Activated CD4-positive, CD25-positive, alpha-beta regulatory T cell (primary cell): ENCODE results near the gene MRPS16.

ENCODE experiments used
- DNase-seq, 4 experiments: peaks; one replicate each; lab custom pipeline; 2025; lab: John Stamatoyannopoulos, UW

The MRPS16 gene

DNA sequence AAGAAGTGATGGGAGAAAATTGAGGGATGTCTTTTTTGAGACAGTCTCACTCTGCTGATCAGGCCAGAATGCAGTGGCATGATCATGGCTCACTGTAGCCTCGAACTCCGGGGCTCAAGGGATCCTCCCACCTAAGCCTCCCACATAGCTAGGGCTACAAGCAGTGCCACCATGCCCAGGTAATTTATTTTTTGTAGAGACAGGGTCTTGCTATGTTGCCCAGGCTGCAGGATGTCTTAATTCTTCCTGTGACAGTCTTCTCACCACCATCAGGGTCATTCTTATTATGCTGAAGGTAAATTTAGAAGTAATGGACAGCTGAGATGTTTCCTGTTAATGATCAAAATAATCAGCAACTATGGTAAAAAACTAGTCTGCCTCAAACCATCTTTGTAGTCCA lies 12.5 kb downstream of the MRPS16 start:
- DNase-seq, result no peak

DNA sequence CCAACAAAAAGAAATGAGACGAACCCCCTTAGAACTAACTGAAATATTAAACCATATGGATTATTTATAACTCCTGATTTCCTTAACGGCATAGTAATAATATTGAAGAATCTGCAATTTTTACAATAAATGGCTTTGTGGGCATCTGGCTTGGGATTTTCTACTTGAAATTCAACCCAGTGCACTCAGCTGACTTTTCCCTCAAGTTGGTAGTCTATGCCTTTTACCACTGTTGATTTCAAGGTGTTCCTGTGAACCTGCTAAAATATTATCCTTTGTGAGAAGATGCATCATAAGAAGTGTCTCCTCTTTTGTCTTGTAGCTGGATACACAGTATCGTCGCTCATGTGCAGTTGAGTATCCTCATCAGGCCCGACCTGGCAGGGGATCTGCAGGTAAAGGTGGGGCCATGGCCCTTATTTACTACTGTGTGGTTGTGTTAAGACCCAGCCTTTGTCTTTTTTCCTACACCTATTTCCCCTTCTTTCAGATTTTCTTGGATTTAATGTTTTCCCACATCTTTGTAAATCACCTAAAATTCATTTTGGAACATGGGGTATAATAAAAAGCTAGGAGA lies 13.4 kb downstream of the MRPS16 start:
- DNase-seq, result no peak

- DNase-seq, result no peak
Observed at GRCh38 chr10:73234695-73235094, 17.7 kb downstream of the MRPS16 start.

GRCh38 chr10:73233883-73234282 lies 18.6 kb downstream of the MRPS16 start:
- no peak for DNase-seq

DNA sequence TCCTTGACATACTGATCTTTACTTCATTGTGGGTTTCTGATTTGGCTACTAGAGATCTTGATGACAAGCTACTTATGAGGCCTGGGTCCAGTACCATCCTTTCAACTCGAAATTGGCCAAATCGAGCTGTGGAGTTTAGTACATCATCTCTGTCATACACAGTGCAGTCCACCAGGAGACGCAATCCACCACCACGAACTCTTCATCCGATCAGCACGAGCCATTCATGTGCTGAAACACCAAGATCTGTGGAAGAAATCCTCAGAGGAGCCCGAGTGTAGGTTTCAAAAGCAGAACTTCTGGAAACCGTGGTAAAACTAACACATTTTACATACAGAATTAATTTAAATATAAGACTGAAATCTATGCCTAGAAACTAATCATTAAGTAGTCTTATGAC lies 19.6 kb downstream of the MRPS16 start:
- no peak for DNase-seq

DNA sequence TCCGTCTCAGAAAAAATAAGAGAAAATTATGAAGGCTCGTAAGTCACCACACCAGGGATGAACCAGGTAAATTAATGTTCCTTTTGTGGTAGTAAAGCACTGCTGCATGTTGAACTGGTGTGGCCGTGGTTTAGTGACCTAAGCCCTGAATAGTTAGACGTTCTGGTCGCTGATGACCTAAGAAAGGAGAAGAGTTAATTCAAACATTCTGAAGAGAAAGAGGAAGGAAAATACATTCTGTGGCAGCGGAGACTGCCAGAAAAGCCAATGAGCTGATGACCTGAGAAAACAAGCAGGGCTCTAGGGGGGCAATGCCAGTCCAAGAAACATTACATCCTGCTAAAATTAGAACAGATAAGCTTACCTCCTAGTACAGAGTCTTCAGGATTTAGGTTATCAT lies 22.9 kb downstream of the MRPS16 start:
- DNase-seq, result no peak

- no peak for DNase-seq
Observed at GRCh38 chr10:73228247-73228646, 24.2 kb downstream of the MRPS16 start.

- no peak for DNase-seq
Observed at GRCh38 chr10:73226663-73227062, 25.8 kb downstream of the MRPS16 start.

DNA sequence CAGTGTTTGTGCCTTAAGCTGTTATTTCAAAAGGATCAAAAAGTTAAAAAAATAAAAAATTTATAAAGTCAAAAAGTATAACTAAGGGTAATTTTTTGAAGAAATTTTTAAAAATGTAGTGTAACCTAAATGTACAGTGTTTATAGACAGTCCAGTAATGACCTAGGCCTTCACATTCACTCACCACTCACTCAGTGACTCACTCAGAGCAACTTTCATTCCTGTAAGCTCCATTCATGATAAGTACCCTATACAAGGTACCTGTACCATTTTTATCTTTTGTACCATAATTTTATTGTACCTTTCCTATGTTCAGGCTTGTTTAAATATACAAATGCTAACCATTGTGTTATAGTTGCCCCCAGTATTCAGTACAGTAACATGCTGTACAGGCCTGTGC lies 26.9 kb downstream of the MRPS16 start:
- DNase-seq, result no peak

DNA sequence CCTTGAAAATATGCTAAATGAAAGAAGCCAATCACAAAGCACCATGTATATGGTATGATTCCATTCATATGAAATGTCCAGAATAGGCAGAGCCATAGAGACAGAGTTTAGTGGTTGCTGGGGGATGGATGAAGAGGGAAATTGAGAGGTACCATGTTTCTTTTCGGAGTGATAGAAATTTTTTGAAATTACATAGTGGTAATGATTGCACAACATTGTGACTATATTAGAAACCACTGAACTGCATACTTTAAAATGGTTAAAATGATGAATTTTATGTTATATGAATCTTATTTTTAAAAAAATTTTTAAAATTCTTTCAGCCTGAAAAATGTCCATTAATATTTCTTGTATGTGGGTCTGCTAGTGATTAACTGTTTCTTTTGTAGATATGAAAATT lies 31.5 kb downstream of the MRPS16 start:
- DNase-seq, result no peak

DNA sequence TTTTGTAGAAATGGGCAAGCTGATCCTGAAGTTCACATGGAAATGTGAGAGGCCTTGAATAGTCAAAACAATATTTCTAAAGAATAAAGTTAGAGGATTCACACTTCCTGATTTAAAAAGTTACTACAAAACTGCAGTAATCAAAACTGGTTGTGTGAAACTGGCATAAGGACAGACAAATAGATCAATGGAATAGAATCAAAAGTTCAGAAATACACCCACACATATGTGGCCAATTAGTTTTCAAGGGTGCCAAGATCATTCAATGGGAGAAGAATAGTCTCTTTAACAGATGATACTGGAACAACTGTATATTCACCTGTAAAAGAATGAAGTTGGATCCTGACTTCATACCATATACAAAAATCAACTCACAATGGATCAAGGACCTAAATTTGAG lies 33.1 kb downstream of the MRPS16 start:
- DNase-seq, result no peak

- no peak for DNase-seq
Observed at GRCh38 chr10:73218431-73219191, 33.8 kb downstream of the MRPS16 start.

DNA sequence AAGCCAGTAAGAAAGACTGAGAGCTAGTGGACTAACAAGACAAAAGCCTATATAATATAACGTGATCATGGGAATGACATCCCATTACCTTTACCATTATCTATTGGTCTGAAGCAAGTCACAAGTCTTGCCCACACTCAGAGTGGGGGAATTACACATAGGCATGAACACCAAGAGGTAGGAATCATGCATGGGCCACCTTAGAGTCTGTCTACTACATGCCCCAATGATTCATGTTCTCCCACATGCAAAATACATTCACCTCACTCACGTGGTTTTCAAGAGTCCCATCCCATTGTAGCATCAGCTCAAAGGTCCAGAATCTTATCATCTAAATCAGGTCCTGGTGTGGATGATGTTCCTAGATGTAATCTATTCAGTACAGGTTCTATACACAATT lies 34.8 kb downstream of the MRPS16 start:
- DNase-seq, result no peak

DNA sequence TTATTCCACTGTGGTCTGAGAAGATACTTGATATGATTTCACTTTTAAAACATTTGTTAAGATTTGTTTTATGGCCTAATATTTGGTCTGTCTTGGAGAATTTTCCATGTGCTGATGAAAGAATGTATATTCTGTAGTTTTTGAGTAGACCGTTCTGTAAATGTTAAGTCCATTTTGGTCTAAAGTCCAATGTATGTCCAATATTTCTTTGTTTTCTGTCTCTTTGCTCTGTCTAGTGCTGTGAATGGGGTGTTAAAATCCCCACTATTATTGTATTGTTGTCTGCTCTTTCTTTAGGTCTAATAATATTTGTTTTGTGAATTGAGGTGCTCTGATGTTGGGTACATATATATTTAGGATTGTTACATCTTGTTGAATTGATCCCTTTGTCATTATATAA lies 36.7 kb downstream of the MRPS16 start:
- DNase-seq, result no peak

- no peak for DNase-seq
Observed at GRCh38 chr10:73211106-73211811, 41.2 kb downstream of the MRPS16 start.

DNA sequence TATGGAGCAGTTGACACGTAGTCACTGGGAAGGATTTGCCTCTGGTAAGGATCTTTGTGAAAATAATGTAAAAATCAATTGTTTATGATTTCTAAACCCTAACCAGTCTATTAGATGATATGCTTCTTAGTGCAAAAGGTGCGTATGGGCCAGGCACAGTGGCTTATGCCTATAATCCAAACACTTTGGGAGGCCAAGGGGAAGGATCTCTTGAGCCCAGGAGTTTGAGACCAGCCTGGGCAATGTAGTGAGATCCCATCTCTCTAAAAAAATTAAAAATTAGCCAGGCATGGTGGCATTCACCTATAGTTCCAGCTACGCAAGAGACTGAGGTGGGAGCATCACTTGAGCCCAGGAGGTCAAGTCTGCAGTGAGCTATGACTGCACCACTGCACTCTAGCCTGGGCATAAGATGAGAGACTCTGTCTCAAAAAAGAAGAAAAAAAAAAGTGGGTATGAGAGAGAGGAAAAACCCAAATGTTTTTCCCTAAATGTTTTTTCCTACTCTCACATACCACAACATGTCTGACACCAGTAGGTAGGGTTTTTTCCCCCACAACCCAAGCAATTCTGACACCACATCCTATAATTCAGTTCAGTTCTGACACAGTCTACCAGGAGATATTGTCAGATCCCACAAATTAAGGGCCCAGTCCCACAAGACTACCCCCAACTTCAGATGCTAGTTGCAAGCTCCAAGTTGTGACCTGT lies 41.9 kb downstream of the MRPS16 start:
- DNase-seq, result no peak

GRCh38 chr10:73209705-73210104 lies 42.7 kb downstream of the MRPS16 start:
- DNase-seq, result no peak

DNA sequence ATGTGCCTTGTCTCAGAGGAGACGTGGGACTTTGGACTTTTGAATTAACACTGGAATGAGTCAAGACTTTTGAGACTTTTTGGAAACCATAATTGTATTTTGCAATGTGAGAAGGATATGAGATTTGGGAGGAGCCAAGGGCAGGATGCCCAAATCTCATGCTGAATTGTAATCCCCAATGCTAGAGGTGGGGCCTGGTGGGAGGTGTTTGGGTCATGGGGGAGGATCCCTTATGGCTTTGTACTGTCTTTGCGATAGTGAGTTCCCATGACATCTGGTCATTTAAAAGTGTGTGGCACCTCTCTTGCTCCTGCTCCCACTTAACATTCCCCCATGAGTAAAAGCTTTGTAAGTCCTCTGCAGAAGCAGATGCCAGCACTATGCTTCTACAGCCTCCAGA lies 44.6 kb downstream of the MRPS16 start:
- DNase-seq, result no peak

DNA sequence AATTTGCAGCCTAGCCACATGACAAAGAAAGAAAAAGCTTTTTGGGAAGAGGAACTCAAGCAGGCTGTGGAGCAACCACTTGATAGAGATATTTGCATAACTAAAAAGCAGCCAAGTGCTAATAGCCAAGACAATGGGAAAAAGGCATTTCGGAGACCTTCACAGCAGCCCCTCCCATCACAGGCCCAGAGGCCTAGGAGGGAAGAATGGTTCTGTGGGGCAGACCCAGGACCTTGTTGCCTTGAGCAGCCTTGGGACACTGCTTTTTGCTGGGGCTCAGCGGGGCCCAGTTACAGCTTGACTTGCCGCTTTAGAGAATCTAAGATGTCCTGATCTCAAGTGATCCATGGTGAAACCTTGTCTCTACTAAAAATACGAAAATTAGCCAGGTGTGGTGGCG lies 46.1 kb downstream of the MRPS16 start:
- DNase-seq, result no peak

- no peak for DNase-seq
Observed at GRCh38 chr10:73205890-73206289, 46.6 kb downstream of the MRPS16 start.

GRCh38 chr10:73205081-73205480 lies 47.4 kb downstream of the MRPS16 start:
- DNase-seq, result no peak
